ENCODE data around the gene CREB3L1. TPM values are rescaled to one million over a fixed set of nuclear protein-coding genes. Genes with fewer than 3 reads are reported as not detected.

CREB3L1 gene
- polyA plus RNA-seq, 1 donor from 2014 or later, result not detected

DNA sequence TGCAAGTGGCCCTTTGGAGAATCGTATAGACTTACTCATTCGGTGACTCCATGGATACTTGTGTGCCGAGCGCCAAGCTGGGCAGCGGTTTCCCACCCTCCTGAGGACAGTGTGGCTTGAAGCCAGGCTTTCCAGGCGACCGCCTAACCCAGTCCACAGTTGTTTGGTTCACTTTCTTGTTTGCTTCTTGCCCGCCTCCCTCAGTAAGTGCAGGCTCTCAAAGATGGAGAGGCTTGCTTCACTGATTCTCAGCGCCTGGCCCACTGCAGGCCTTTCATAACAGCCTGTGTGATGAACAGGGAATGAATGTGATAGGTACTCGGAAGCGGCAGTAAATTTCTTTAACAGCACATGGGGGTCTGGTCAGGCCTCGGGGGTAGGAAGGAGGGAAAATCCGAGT is 92.8 kb downstream of the CREB3L1 start:
- Mint-ChIP-seq H3K27me3 (no peaks in the 10 kb centered on the region), H3K36me3 (no peaks in the 10 kb centered on the region), H3K4me1 (peaks cover 0 to 5% (median 3%) of the 10 kb centered on the region in 3 donors), H3K27ac (peak overlapping the region in 1 of 3 donors; percentile 88), H3K9me3 (no peaks in the 10 kb centered on the region), H3K4me3 (no peak overlapping the region)

Other genes starting within 250 kb of the CREB3L1 start
- 17.2 TPM for gene PHF21A, start 156.2 kb upstream of the CREB3L1 start, polyA plus RNA-seq
- 9.0 TPM for gene DGKZ, start 69.8 kb downstream of the CREB3L1 start, polyA plus RNA-seq
- gene MDK, start 104.0 kb downstream of the CREB3L1 start, polyA plus RNA-seq, result 0.60 TPM
- gene CHRM4, start 114.1 kb downstream of the CREB3L1 start, polyA plus RNA-seq, result 0.29 TPM

Measured in IgD-negative memory B cell (primary cell).